Lower lobe of right lung (tissue), 2 donors: ENCODE results near the gene FADS2. TPM values are rescaled to one million over a fixed set of nuclear protein-coding genes. Genes with fewer than 3 reads are reported as not detected.

Experiments
- ATAC-seq, 2 donors: fragments of 200-7000 bp; cut with Tn5 transposase; one replicate each; pipeline ENCODE4 v1.9.1; 2020 to 2022; ENCODE audit warnings: mild to moderate bottlenecking in 2 of 2, moderate library complexity in 2 of 2
- DNase-seq: peaks from one replicate; pipeline ENCODE4 v3.0.0-alpha.2; 2020
- H3K27ac ChIP-seq: fragments of 200-600 bp; one replicate; pipeline ENCODE4 v1.8.0; 2022
- H3K27me3 ChIP-seq: fragments of 200-600 bp; one replicate; pipeline ENCODE4 v1.8.0; 2022; ENCODE audit warnings: low read depth
- H3K36me3 ChIP-seq: fragments of 200-600 bp; one replicate; pipeline ENCODE4 v1.8.0; 2022; ENCODE audit warnings: mild to moderate bottlenecking
- H3K4me1 ChIP-seq: fragments of 200-600 bp; one replicate; pipeline ENCODE4 v1.8.0; 2022
- H3K4me3 ChIP-seq: fragments of 200-600 bp; one replicate; pipeline ENCODE4 v1.8.0; 2022; ENCODE audit warnings: mild to moderate bottlenecking
- H3K9me3 ChIP-seq: fragments of 200-600 bp; one replicate; pipeline ENCODE4 v1.8.0; 2022
- intact Hi-C: fragments of 100-400 bp; cut with DNase I; formaldehyde crosslinking; loops from one replicate; pipeline ENCODE4 v1.11.0; 2022
- total RNA-seq: library from RNA; stranded (reverse); fragmentation: NEBNext Ultra II Directional; extraction: Animal tissue kit (Norgen Biotek cat#: 25700); gene quantifications from one replicate; pipeline ENCODE4 v1.2.1, GENCODE V29; 2021
- TF ChIP-seq, protein P1 (sequence below): fragments of 200-600 bp; IDR thresholded peaks from one replicate; pipeline ENCODE4 v1.8.0; 2022; ENCODE audit warnings: antibody characterized with exemption, mild to moderate bottlenecking
- donor health status: DM: no; HTN: yes; CAD: no; lungs with severe emphysema.

FADS2 gene
- total RNA-seq, 1 donor from 2014 or later: 82.0 TPM

- peaks cover 14% of the 10 kb centered on the region for H3K36me3 ChIP-seq
- peaks cover 11% of the 10 kb centered on the region for H3K27me3 ChIP-seq
- no peak for ATAC-seq
- peaks cover 11% of the 10 kb centered on the region for H3K4me1 ChIP-seq
- DNase-seq: no peak
- H3K27ac ChIP-seq: no peak overlapping the region
- TF ChIP-seq, protein P1, sequence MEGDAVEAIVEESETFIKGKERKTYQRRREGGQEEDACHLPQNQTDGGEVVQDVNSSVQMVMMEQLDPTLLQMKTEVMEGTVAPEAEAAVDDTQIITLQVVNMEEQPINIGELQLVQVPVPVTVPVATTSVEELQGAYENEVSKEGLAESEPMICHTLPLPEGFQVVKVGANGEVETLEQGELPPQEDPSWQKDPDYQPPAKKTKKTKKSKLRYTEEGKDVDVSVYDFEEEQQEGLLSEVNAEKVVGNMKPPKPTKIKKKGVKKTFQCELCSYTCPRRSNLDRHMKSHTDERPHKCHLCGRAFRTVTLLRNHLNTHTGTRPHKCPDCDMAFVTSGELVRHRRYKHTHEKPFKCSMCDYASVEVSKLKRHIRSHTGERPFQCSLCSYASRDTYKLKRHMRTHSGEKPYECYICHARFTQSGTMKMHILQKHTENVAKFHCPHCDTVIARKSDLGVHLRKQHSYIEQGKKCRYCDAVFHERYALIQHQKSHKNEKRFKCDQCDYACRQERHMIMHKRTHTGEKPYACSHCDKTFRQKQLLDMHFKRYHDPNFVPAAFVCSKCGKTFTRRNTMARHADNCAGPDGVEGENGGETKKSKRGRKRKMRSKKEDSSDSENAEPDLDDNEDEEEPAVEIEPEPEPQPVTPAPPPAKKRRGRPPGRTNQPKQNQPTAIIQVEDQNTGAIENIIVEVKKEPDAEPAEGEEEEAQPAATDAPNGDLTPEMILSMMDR: no peak
- no peak overlapping the region for H3K4me3 ChIP-seq
- no peaks in the 10 kb centered on the region for H3K9me3 ChIP-seq
- intact Hi-C loops: no loop called here
These were observed 41.3 kb downstream of the FADS2 start for GRCh38 chr11:61869429-61869707.

- intact Hi-C loops: no loop called here
- DNase-seq (no peak), ATAC-seq (no peak)
- no peaks in the 10 kb centered on the region for H3K9me3 ChIP-seq
- peaks cover 12% of the 10 kb centered on the region for H3K36me3 ChIP-seq
- H3K4me3 ChIP-seq: no peak overlapping the region
- H3K4me1 ChIP-seq: peaks cover 11% of the 10 kb centered on the region
- H3K27ac ChIP-seq: no peak overlapping the region
- H3K27me3 ChIP-seq: peaks cover 11% of the 10 kb centered on the region
- TF ChIP-seq, protein P1: no peak
These were observed 41.8 kb downstream of the FADS2 start for GRCh38 chr11:61869708-61870451.

GRCh38 chr11:61870541-61871031 lies 42.5 kb downstream of the FADS2 start:
- intact Hi-C loops: no loop called here
- Histone ChIP-seq H3K9me3 (no peaks in the 10 kb centered on the region), H3K4me3 (no peak overlapping the region), H3K36me3 (peaks cover 6% of the 10 kb centered on the region), H3K27ac (no peak overlapping the region), H3K27me3 (peaks cover 11% of the 10 kb centered on the region), H3K4me1 (peaks cover 11% of the 10 kb centered on the region)
- DNase-seq (no peak), ATAC-seq (no peak)
- TF ChIP-seq, protein P1: no peak

DNA sequence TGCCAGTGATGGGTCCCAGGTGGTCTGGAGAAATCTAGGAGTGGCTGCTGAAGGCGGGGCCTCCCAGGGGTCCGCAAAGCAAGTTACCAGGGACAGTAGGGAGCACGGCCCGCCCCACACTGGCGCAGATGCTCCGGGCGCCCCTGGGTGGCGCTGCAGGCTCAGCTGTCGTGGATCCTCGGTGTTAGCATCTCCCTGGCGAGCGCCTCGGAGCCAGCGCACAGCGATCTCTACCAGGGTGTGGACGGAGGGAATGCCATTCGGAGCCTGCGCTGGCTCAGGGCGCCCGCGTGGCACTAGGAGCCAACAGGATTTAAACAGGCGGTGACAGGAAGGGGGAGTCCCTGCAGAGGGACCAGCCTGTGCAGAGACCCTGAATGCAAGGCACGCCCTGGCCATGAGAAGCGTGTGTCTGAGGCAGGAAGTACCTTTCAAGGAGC lies 43.1 kb downstream of the FADS2 start:
- ATAC-seq: peak; percentile 90 to 91
- H3K27ac ChIP-seq: no peak overlapping the region

GRCh38 chr11:61872935-61873565 lies 45.0 kb downstream of the FADS2 start:
- H3K4me1 ChIP-seq: peaks cover 11% of the 10 kb centered on the region
- no peak overlapping the region for H3K4me3 ChIP-seq
- H3K36me3 ChIP-seq: no peaks in the 10 kb centered on the region
- no peak overlapping the region for H3K27ac ChIP-seq
- ATAC-seq (no peak), DNase-seq (no peak)
- no peaks in the 10 kb centered on the region for H3K9me3 ChIP-seq
- H3K27me3 ChIP-seq: peaks cover 11% of the 10 kb centered on the region
- TF ChIP-seq, protein P1: no peak
- intact Hi-C loops: no loop called here

More for the DNA sequence above, 43.1 kb downstream of the FADS2 start:
- DNase-seq: peak; percentile 80
- no peaks in the 10 kb centered on the region for H3K36me3 ChIP-seq
- TF ChIP-seq, protein P1: peak; percentile 88
- peaks cover 11% of the 10 kb centered on the region for H3K4me1 ChIP-seq
- H3K27me3 ChIP-seq: peaks cover 11% of the 10 kb centered on the region
- intact Hi-C loops: no loop called here
- no peak overlapping the region for H3K4me3 ChIP-seq
- H3K9me3 ChIP-seq: no peaks in the 10 kb centered on the region
